Neuronal stem cell (in vitro differentiated cells): ENCODE measurements around the gene PPP3CA.

Source experiments
- DNase-seq: peaks from one replicate; pipeline ENCODE4 v3.0.0-alpha.2; 2013; ENCODE audit warnings: low spot score
- H2AFZ ChIP-seq: one replicate; pipeline ENCODE4 v1.6.1; 2013; ENCODE audit warnings: mild to moderate bottlenecking, low read length, inconsistent platforms
- H2AK5ac ChIP-seq: 2 replicates; pipeline ENCODE4 v1.6.1; 2013; ENCODE audit warnings: low read depth, mild to moderate bottlenecking, inconsistent platforms, low read length, moderate library complexity, mixed read lengths
- H2BK120ac ChIP-seq: 2 replicates; pipeline ENCODE4 v1.6.1; 2013; ENCODE audit warnings: low read depth, mild to moderate bottlenecking, inconsistent platforms, low read length, moderate library complexity, mixed read lengths
- H2BK12ac ChIP-seq: one replicate; pipeline ENCODE4 v1.6.1; 2013; ENCODE audit warnings: low read length, inconsistent platforms
- H2BK15ac ChIP-seq: 2 replicates; pipeline ENCODE4 v1.6.1; 2013; ENCODE audit warnings: mild to moderate bottlenecking, low read length, inconsistent platforms, mixed read lengths
- H2BK5ac ChIP-seq: one replicate; pipeline ENCODE4 v1.6.1; 2013; ENCODE audit warnings: inconsistent platforms, mild to moderate bottlenecking, low read length, moderate library complexity
- H3K14ac ChIP-seq: one replicate; pipeline ENCODE4 v1.6.1; 2013; ENCODE audit warnings: low read length, inconsistent platforms
- H3K18ac ChIP-seq: 2 replicates; pipeline ENCODE4 v1.6.1; 2013; ENCODE audit warnings: low read length, inconsistent platforms
- H3K23ac ChIP-seq: 2 replicates; pipeline ENCODE4 v1.6.1; 2013; ENCODE audit warnings: low read depth, mild to moderate bottlenecking, mixed read lengths, low read length, inconsistent platforms; ENCODE audit not compliant: poor library complexity
- H3K27ac ChIP-seq: replicated peaks from 3 replicates; pipeline ENCODE4 v1.5.1; 2013; ENCODE audit warnings: low read length, inconsistent platforms
- H3K27me3 ChIP-seq, 3 experiments: 2 replicates each; pipeline ENCODE4 v1.6.1; 2013; ENCODE audit warnings: low read length in 3 of 3, mild to moderate bottlenecking in 2 of 3, inconsistent platforms in 1 of 3, low read depth in 1 of 3, mixed read lengths in 1 of 3, moderate library complexity in 1 of 3; ENCODE audit not compliant: control insufficient read depth in 3 of 3, insufficient read depth in 3 of 3
- H3K36me3 ChIP-seq, 2 donors: replicated peaks in 1 of 2; 2 replicates each; pipeline ENCODE4 v1.6.1; 2013; ENCODE audit warnings: low read length in 2 of 2; ENCODE audit not compliant: control insufficient read depth in 2 of 2, insufficient read depth in 2 of 2
- H3K4ac ChIP-seq: 2 replicates; pipeline ENCODE4 v1.6.1; 2013; ENCODE audit warnings: inconsistent platforms, mild to moderate bottlenecking, low read length, moderate library complexity
- H3K4me1 ChIP-seq, 2 donors: 1 replicate in 1 of 2; 2 replicates in 1 of 2; pipeline ENCODE4 v1.6.1; 2013; ENCODE audit warnings: low read length in 2 of 2, low read depth in 1 of 2; ENCODE audit not compliant: control insufficient read depth in 2 of 2, insufficient read depth in 1 of 2
- H3K4me2 ChIP-seq: one replicate; pipeline ENCODE4 v1.6.1; 2013; ENCODE audit warnings: mild to moderate bottlenecking, low read length, inconsistent platforms; ENCODE audit not compliant: insufficient read depth, poor library complexity, severe bottlenecking
- H3K4me3 ChIP-seq, 2 donors: 2 replicates each; pipeline ENCODE4 v1.5.1; 2013; ENCODE audit warnings: low read length in 2 of 2, mild to moderate bottlenecking in 2 of 2, inconsistent platforms in 1 of 2, moderate library complexity in 1 of 2
- H3K79me1 ChIP-seq: one replicate; pipeline ENCODE4 v1.6.1; 2013; ENCODE audit warnings: low read depth, mild to moderate bottlenecking, inconsistent platforms, low read length, moderate library complexity
- H3K9ac ChIP-seq: one replicate; pipeline ENCODE4 v1.6.1; 2013; ENCODE audit warnings: mild to moderate bottlenecking, low read depth, low read length, inconsistent platforms; ENCODE audit not compliant: poor library complexity
- H3K9me3 ChIP-seq, 2 donors: replicated peaks in 1 of 2; 2 replicates each; pipeline versions ENCODE3 to v1.6.1; 2013; ENCODE audit warnings: low read length in 2 of 2, mild to moderate bottlenecking in 2 of 2, inconsistent platforms in 1 of 2, low read depth in 1 of 2, mixed read lengths in 1 of 2, moderate library complexity in 1 of 2; ENCODE audit not compliant: control insufficient read depth in 2 of 2, insufficient read depth in 1 of 2
- H4K8ac ChIP-seq: one replicate; pipeline ENCODE4 v1.6.1; 2013; ENCODE audit warnings: low read depth, mild to moderate bottlenecking, inconsistent platforms, low read length, moderate library complexity
- H4K91ac ChIP-seq: one replicate; pipeline ENCODE4 v1.6.1; 2013; ENCODE audit warnings: low read length, low read depth, mild to moderate bottlenecking, inconsistent platforms; ENCODE audit not compliant: poor library complexity
- WGBS, 2 donors: extraction: QIAGEN DNeasy Blood & Tissue Kit; methylation state at CpG; one replicate each; pipeline ENCODE4 v1.1.7; 2013; ENCODE audit warnings: missing lambda C conversion rate in 2 of 2, mixed read lengths in 1 of 2; ENCODE audit not compliant: insufficient read length in 2 of 2, insufficient replicate concordance in 1 of 2; ENCODE audit errors: extremely low coverage in 2 of 2; 5-methylcytosine and 5-hydroxymethylcytosine counted together

Gene PPP3CA

GRCh38 chr4:101147283-101147682, 200.0 kb downstream of the PPP3CA start:
- Histone ChIP-seq H3K36me3 (no peaks in the 10 kb centered on the region), H3K14ac (no peak overlapping the region), H4K91ac (no peak overlapping the region), H3K9me3 (no peaks in the 10 kb centered on the region), H3K9ac (no peak overlapping the region), H2BK12ac (no peak overlapping the region), H3K4me3 (no peak overlapping the region), H3K79me1 (no peaks in the 10 kb centered on the region), H3K4me1 (peaks cover 0 to 4% of the 10 kb centered on the region in 2 donors), H2AK5ac (no peak overlapping the region), H2BK15ac (no peak overlapping the region), H4K8ac (no peak overlapping the region), H3K27me3 (no peaks in the 10 kb centered on the region), H3K4me2 (no peak overlapping the region), H2BK120ac (no peak overlapping the region), H2AFZ (no peak overlapping the region), H3K27ac (no peak overlapping the region), H3K23ac (no peak overlapping the region), H2BK5ac (no peak overlapping the region), H3K18ac (no peak overlapping the region), H3K4ac (no peak overlapping the region)
- no peak for DNase-seq

- Histone ChIP-seq H3K14ac (no peak overlapping the region), H3K4ac (no peak overlapping the region), H2BK15ac (no peak overlapping the region), H4K8ac (no peak overlapping the region), H3K27me3 (no peaks in the 10 kb centered on the region), H3K27ac (no peak overlapping the region), H2BK5ac (no peak overlapping the region), H2AK5ac (no peak overlapping the region), H3K4me2 (no peak overlapping the region), H3K79me1 (no peaks in the 10 kb centered on the region), H3K9ac (no peak overlapping the region), H3K4me1 (peaks cover 0 to 4% of the 10 kb centered on the region in 2 donors), H3K4me3 (no peak overlapping the region), H3K9me3 (no peaks in the 10 kb centered on the region), H2BK120ac (no peak overlapping the region), H2BK12ac (no peak overlapping the region), H3K23ac (no peak overlapping the region), H4K91ac (no peak overlapping the region), H2AFZ (no peak overlapping the region), H3K18ac (no peak overlapping the region), H3K36me3 (no peaks in the 10 kb centered on the region)
- no peak for DNase-seq
Observed at GRCh38 chr4:101145021-101145420, 202.3 kb downstream of the PPP3CA start.

DNA sequence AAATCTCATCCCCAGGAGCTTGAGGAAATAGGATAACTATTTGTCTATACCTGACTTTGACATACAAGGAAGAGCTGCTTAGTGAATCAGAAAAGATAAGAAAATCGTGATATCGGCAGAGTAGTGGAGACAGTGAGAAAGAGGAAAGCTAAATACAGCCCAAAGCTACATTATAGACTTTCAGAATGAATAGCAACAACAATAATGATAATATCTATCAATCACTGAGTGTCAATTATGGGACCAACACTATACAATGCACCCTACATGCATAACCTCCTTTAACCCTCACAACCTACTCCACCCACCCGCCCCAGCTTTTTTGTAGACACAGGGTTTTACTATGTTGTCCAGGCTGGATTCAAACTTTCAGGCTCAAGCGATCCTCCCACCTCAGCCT, 205.1 kb downstream of the PPP3CA start:
- Histone ChIP-seq H3K4me3 (no peak overlapping the region), H4K91ac (no peak overlapping the region), H2BK12ac (no peak overlapping the region), H3K36me3 (no peaks in the 10 kb centered on the region), H3K4ac (no peak overlapping the region), H2AFZ (no peak overlapping the region), H4K8ac (no peak overlapping the region), H3K18ac (no peak overlapping the region), H2BK5ac (no peak overlapping the region), H2BK15ac (no peak overlapping the region), H3K9me3 (no peaks in the 10 kb centered on the region), H3K14ac (no peak overlapping the region), H3K4me1 (peaks cover 0 to 2% of the 10 kb centered on the region in 2 donors), H3K4me2 (no peak overlapping the region), H3K23ac (no peak overlapping the region), H3K27ac (no peak overlapping the region), H2AK5ac (no peak overlapping the region), H3K27me3 (no peaks in the 10 kb centered on the region), H3K9ac (no peak overlapping the region), H2BK120ac (no peak overlapping the region), H3K79me1 (no peaks in the 10 kb centered on the region)
- no CpG with 5 or more reads among the region's 4 CpGs for WGBS, 2 donors
- DNase-seq: no peak

DNA sequence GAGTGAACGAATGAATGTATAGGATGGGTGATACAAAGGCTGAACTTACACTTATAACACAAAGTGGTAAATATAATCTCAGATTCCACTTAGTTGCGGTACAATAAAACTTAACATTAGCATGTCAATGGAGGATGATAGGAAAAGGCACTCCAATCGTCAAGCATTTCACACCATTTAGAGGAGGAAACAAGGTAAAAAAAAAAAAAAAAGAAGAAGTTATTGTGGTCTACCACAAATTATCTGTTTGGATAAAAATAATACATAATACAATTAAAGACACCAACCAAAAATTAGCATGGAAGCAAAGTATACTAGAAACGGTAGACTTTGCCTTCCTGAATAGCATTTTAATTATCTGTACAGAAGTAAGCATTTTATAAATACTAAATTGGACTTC, 205.5 kb downstream of the PPP3CA start:
- Histone ChIP-seq H3K14ac (no peak overlapping the region), H2BK12ac (no peak overlapping the region), H4K8ac (no peak overlapping the region), H3K27me3 (no peaks in the 10 kb centered on the region), H3K36me3 (no peaks in the 10 kb centered on the region), H2BK120ac (no peak overlapping the region), H3K4ac (no peak overlapping the region), H2AK5ac (no peak overlapping the region), H3K4me2 (no peak overlapping the region), H3K23ac (no peak overlapping the region), H2AFZ (no peak overlapping the region), H3K9me3 (no peaks in the 10 kb centered on the region), H3K79me1 (no peaks in the 10 kb centered on the region), H3K9ac (no peak overlapping the region), H3K4me1 (peaks cover 0 to 2% of the 10 kb centered on the region in 2 donors), H3K27ac (no peak overlapping the region), H4K91ac (no peak overlapping the region), H2BK15ac (no peak overlapping the region), H3K18ac (no peak overlapping the region), H3K4me3 (no peak overlapping the region), H2BK5ac (no peak overlapping the region)
- DNase-seq: no peak
- no CpG with 5 or more reads among the region's 4 CpGs for WGBS, 2 donors
